RWPE2 (cell line): ENCODE results near the gene CLIC1.
A peak's percentile ranks its signal among the peaks of the same experiment; 100 is the strongest.

ENCODE experiments used
- ATAC-seq: fragments of 200-7000 bp; cut with Tn5 transposase; 3 replicates; pipeline ENCODE4 v1.9.1; 2021; ENCODE audit warnings: low read depth
- DNase-seq: peaks from one replicate; pipeline ENCODE4 v3.0.0-alpha.2; 2020; ENCODE audit warnings: low spot score
- H3K27ac ChIP-seq: fragments of 450-650 bp; 2 replicates; pipeline ENCODE4 v1.5.1; 2017; ENCODE audit warnings: mild to moderate bottlenecking; ENCODE audit not compliant: poor library complexity, severe bottlenecking
- H3K27me3 ChIP-seq: fragments of 250-450 bp; sonication (Bioruptor Pico); 2 replicates; pipeline ENCODE4 v1.5.1; 2021; ENCODE audit warnings: mild to moderate bottlenecking, moderate library complexity; ENCODE audit not compliant: insufficient read depth, poor library complexity, severe bottlenecking
- H3K36me3 ChIP-seq: fragments of 250-450 bp; sonication (Bioruptor Pico); 2 replicates; pipeline ENCODE4 v1.5.1; 2020; ENCODE audit warnings: low read depth, mild to moderate bottlenecking, moderate library complexity
- H3K4me1 ChIP-seq: fragments of 250-450 bp; sonication (Bioruptor Pico); 2 replicates; pipeline ENCODE4 v1.5.1; 2021; ENCODE audit warnings: mild to moderate bottlenecking, moderate library complexity; ENCODE audit not compliant: insufficient read depth, poor library complexity, severe bottlenecking
- H3K4me3 ChIP-seq: fragments of 250-450 bp; sonication (Bioruptor Pico); 2 replicates; pipeline ENCODE4 v1.5.1; 2021; ENCODE audit warnings: mild to moderate bottlenecking, moderate library complexity; ENCODE audit not compliant: severe bottlenecking
- H3K9me3 ChIP-seq: fragments of 250-450 bp; sonication (Bioruptor Pico); 2 replicates; pipeline ENCODE4 v1.5.1; 2021; ENCODE audit warnings: mild to moderate bottlenecking, moderate library complexity; ENCODE audit not compliant: severe bottlenecking
- CTCF ChIP-seq: fragments of 450-650 bp; IDR thresholded peaks from one replicate; pipeline ENCODE4 v1.5.1; 2017; ENCODE audit warnings: mild to moderate bottlenecking, moderate library complexity; ENCODE audit not compliant: poor library complexity, severe bottlenecking

The CLIC1 gene

DNA sequence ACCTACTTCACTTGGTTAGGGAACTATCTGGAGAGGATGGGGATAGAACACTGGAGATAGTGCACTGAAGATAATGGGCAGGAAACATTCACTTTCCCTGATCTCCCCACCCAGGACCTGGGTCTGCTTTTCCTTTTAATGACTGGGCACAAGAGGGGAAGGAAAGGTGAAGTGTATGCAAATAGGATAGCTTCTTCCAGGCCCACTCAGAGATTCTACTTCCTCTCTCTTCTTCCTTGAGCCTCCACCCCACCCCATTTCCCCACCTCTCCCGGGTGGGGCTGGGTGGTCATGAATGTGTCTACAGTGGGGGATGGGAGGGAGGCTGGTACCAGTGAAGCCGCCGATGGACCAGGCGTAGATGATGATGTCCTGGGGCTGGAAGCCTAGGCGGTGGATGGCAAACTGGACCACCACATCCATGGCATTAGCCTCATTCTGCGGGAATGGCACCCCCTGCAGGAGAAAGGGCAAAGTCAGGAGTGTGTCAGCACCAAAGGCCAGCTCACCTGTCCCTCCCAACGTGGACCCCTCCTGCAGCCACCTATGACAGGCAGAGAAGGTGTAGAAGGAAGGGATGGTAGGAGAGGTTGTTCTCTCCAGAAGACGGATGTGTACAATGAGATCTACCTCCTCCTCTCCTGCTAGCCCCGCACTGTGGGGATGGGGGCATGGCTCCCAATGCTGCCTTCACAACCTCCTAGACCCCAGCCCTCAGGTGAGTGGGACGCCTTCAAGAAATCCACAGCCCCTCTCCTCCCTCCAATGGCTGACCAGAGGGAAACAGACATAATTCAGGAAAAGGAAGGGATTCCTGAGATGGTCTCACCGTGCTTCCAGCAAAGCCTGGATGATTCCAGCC is 46.9 kb downstream of the CLIC1 start:
- H3K9me3 ChIP-seq, result no peaks in the 10 kb centered on the region
- no peak for ATAC-seq
- peaks cover 31% of the 10 kb centered on the region for H3K36me3 ChIP-seq
- H3K27me3 ChIP-seq, result no peaks in the 10 kb centered on the region
- no peak overlapping the region for H3K4me3 ChIP-seq
- DNase-seq, result no peak
- peak; percentile 23 for TF ChIP-seq CTCF
- H3K4me1 ChIP-seq, result no peaks in the 10 kb centered on the region
- H3K27ac ChIP-seq, result no peak overlapping the region

DNA sequence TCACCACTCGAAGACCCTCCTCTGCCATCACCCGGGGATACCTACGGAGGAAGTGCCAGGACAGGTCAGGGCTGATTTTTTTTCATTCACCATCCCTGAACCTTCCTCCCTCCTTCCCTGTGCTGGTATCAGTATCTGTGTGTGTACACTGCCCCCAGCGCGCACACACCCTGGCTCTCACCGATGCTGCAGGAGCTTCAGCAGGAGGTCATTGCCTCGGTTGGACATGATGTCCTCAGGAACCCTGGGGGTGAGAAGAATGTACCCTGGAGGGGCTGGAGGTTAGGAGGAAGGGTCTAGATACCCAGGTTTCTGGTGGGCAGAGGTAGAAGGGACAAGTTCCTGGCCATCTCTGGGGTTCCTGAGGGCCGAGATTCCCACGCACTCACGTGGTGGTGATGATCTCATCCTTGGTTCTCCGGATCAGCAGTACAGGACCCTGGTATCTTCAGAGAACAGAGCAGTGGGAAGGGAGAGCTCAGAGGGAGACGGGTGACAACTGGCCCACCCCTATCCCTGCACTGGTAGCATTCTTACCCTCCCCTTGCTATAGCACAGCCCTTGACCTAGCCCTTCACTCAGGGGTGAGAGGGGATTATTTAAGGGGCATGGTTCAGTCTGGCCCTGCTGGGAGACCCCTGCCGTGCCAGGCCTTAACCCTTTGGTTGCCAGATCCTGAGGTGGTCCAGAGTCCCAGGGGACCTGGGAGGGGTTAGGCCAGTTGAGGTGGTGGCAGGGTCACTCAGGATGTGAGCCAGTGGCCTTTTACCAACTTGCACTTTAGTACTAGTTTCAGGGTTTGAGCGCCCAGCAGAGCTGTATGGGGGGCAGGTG is 48.3 kb downstream of the CLIC1 start:
- H3K4me1 ChIP-seq, result no peaks in the 10 kb centered on the region
- no peak for DNase-seq
- ATAC-seq, result no peak
- H3K27me3 ChIP-seq, result no peaks in the 10 kb centered on the region
- no peak overlapping the region for H3K4me3 ChIP-seq
- TF ChIP-seq CTCF, result no peak
- peaks cover 31% of the 10 kb centered on the region for H3K36me3 ChIP-seq
- H3K9me3 ChIP-seq, result no peaks in the 10 kb centered on the region
- H3K27ac ChIP-seq, result no peak overlapping the region

DNA sequence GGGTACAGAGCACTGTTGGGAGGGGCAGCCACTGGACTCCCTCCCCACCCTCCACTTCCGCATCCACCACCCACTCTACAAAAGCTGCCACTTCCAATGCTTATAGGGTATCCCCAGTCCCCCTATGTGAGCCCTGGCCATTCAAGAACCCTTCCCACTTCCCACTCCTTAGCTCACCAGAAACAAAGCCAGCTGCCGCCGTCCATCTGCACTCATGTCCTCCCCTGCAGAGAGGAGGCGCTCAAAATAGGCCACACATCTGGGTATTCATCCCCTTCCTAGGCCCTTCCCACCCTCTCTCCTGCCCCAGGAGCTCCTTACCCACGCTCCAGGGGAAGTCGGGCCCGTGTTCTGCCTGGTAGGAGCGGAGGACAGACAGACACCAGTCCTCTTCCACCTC is 49.0 kb downstream of the CLIC1 start:
- H3K4me1 ChIP-seq, result no peaks in the 10 kb centered on the region
- no peak overlapping the region for H3K27ac ChIP-seq
- no peak for TF ChIP-seq CTCF
- H3K4me3 ChIP-seq, result no peak overlapping the region
- ATAC-seq, result no peak
- H3K36me3 ChIP-seq, result peaks cover 28% of the 10 kb centered on the region
- no peaks in the 10 kb centered on the region for H3K9me3 ChIP-seq
- no peaks in the 10 kb centered on the region for H3K27me3 ChIP-seq
- DNase-seq, result no peak

DNA sequence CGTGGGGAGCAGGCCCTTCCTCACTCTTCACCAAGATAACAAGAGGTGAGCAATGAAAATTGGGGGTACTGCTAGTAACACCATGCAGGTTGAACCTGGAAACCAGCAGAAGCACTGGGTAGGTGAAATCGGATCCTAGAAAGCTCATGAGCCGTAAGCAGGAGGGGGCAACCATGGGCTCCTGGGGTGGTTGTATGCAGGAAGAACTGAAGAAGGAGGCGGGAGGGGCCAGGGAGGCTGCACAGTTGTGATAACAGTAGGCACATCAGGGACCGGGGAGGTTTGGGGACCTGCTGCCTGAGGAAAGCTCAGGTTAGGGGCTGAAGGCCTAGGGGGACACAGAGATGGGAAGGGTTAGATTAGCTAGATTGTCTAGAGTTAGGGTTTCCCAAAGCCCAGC is 49.8 kb downstream of the CLIC1 start:
- Histone ChIP-seq H3K9me3 (no peaks in the 10 kb centered on the region), H3K27me3 (no peaks in the 10 kb centered on the region), H3K4me3 (no peak overlapping the region), H3K4me1 (no peaks in the 10 kb centered on the region), H3K36me3 (peaks cover 22% of the 10 kb centered on the region), H3K27ac (no peak overlapping the region)
- DNase-seq (no peak), ATAC-seq (no peak)
- TF ChIP-seq CTCF, result no peak
